Glomerular endothelial cell (primary cell): Measurements from ENCODE around the gene STX10. TPM values are rescaled to one million over a fixed set of nuclear protein-coding genes. Genes with fewer than 3 reads are reported as not detected.

Experiments used
- DNase-seq: peaks from one replicate; pipeline ENCODE4 v3.0.0-alpha.2; 2011; ENCODE audit warnings: low read depth, low spot score; ENCODE audit errors: extremely low read depth
- total RNA-seq: library from RNA; depleted of rRNA; stranded (reverse); fragments of >200 nt; gene quantifications from 2 replicates; pipeline ENCODE4 v1.2.3, GENCODE V29; 2015

STX10 gene
- total RNA-seq, 1 donor from 2014 or later, result 74.7 TPM

DNA sequence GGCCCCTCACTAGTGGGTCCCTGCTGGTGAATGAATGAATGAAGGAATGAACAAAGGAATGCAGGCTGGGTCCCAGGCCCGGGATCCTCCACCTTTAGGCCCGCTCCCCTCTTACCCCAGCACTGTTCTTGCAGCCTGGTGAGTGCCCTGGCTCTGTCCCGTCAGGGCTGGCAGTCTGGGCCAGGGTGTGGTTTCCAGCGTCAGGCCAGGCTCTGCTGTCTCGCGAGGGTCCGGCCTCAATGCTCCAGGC, 47.8 kb downstream of the STX10 start:
- DNase-seq, result no peak

- DNase-seq, result no peak
Measured at GRCh38 chr19:13101590-13102415, 48.4 kb downstream of the STX10 start.

GRCh38 chr19:13100841-13101589, 49.2 kb downstream of the STX10 start:
- DNase-seq, result no peak

- DNase-seq, result no peak
Measured at GRCh38 chr19:13100031-13100588, 50.1 kb downstream of the STX10 start.

DNA sequence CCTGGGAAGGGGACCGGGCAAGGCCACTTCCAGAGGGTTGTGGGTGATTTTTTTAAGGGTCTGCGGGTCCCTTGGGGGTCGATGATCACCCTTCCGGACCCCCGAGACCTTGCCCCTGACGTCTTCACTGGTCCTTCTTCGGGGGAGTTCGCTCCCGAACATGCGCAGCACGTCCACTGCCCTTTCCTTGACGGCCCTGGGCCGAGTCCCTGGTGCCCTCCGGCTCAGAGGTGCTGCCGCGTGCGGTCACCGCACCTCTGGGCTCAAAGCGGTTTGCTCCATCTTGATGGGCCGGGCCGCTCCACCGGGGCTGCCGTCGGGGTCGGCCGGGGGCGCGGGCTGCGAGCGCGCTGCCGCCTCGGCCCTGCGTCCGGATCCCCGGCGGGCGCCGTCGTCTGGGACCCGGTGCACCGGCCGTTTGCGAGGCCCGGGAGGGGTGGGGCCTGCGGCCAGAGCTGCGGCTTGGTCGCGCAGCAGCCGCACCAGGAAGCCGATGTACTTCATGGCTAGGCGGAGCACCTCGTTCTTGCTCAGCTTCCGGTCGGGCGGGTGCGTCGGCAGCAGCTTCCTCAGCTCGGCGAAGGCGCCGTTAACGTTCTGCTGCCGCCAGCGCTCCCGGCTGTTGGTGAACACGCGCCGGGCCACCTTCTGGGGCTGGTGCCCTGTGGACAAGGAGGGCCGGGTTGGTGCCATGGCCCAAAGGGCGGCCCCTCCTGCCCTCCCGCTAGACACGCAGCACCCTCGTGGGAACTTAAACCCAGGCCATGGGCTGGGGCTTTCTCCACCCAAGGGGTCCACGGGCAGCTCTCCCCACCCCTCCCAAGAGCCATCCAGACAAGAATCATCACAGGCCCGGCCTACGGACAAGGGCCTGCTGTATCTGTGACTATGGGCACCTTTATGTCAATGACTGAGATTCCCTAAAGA, 50.8 kb downstream of the STX10 start:
- no peak for DNase-seq

DNA sequence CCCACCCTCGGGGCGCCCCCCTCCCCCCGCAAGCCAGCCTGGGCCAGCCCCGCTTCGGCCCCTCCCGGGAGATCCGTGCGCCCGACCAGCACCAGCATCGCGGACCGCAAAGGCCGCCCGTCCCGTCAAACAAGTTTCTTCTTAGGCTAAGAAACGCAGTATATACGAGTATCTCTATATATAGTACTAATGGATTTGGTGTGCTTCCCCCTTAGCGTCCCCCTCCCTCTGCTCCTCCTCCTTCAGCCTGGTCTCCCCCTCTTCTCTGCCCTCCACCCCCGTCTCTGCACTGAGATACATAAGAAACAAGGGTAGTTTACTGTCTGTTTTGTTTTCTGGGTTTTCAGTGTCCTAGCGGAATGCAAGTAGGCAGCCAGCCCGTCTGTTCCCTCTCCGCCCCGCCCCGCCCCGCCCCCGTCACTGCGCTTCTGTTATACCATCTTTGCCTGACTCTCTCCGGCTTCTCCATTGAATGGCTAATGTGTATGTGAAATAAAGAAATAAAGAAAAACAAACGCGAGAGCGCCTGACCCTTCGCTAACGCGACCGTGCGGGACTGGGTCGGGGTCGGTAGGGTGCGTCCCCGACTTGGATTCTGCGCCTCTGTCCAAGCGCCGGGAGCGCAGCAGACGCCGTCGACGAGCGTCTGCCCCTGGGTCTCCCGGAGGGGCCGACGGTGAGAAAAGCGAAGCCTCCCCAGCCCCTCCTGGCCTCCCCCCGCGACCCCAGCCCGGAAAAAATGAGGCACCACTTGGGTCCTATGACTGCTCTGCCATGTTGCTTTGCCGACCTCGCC, 51.7 kb downstream of the STX10 start:
- DNase-seq, result no peak

GRCh38 chr19:13097463-13098258, 52.5 kb downstream of the STX10 start:
- no peak for DNase-seq

DNA sequence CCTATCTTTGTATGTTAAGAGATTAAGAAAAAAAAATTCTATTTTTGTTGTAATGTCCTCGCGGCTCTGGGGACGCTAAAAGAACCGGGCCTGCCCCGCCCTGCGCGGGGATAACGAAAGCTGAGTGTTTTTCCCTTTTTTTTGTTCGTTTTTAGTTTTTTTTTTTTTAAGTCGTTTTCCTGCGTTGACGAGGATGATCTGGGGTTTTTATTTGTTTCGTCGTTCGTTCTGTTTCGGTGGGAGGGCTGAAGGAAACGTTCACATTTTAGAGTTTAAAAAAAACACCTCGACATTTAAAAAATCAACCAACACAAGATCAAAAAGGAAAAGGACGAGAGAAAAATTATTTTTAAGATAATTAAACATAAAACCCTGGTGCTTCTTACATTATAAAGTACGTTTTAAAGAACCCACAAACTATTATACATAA, 53.1 kb downstream of the STX10 start:
- DNase-seq, result no peak

GRCh38 chr19:13095934-13096927, 53.9 kb downstream of the STX10 start:
- no peak for DNase-seq

GRCh38 chr19:13095393-13095784, 54.8 kb downstream of the STX10 start:
- DNase-seq, result no peak

DNA sequence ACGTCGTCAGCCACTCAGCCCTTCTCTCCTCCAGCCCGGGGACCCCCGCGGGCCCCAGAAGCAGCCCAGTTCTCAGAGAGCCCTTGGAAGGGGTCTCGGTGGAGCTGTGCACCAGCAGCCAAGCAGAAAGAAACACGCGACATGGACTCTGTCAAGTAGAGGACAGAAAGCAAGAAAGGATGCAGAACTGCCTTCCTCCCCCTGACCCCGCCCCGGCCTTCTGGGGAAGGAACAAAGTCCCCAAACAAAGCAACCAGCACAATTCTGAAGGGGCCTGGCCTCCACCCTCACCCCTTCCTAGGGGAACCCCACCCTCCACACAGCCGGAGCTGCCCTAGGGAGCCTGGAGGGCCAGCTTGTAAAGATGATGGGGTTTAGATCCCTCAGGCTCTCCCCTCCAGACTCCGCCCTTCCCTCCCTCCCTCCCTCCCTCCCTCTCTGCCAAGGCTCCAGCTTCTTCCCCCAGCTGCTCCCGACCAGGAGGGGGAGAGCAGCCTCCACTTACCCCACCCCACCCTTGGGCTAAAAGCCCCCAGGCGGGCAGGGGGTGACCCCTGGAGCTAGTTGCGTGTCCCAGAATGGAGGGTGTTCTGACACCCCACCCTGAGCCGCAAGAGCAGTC, 55.3 kb downstream of the STX10 start:
- no peak for DNase-seq

DNA sequence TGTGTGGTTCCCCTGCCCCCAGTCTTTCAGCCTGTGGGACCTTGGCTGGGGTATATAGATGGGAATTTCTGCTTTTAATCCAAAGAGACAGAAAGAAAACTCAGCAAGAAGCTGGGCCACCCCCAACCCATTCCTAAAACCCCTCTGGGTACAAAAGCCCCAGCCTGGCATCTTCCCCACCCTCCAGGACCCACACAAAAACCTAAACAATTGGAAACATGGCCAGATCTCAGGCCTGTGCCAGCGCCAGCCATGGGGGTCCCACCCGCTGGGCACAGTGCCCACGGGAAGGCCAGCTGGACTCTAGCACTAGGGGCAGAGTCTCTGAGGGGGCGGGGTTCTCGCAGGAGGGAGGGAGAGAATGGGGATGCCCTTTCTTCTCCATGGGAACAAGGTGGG, 56.1 kb downstream of the STX10 start:
- no peak for DNase-seq

Other genes starting within 250 kb of the STX10 start
- 0.64 TPM in 1 of 2 replicates, not detected in the other for gene SYCE2, start 231.1 kb downstream of the STX10 start, total RNA-seq
- 74.0 TPM in 2 replicates for gene FARSA, start 216.7 kb downstream of the STX10 start, total RNA-seq
- 1,355 and 1,382 TPM in 2 replicates for gene CALR, start 211.8 kb downstream of the STX10 start, total RNA-seq
- 86.7 and 105 TPM in 2 replicates for gene RAD23A, start 204.5 kb downstream of the STX10 start, total RNA-seq
- gene GADD45GIP1, start 193.2 kb downstream of the STX10 start, total RNA-seq, result 58.2 and 64.6 TPM in 2 replicates
- 0.05 TPM in 1 of 2 replicates, not detected in the other for gene DAND5, start 180.8 kb downstream of the STX10 start, total RNA-seq
- 4.9 and 5.0 TPM in 2 replicates for gene NFIX, start 154.9 kb downstream of the STX10 start, total RNA-seq
- gene LYL1, start 47.5 kb downstream of the STX10 start, total RNA-seq, result 92.6 and 105 TPM in 2 replicates
- 39.8 and 40.0 TPM in 2 replicates for gene TRMT1, start 33.6 kb downstream of the STX10 start, total RNA-seq
- 75.0 and 99.9 TPM in 2 replicates for gene NACC1, start 32.1 kb downstream of the STX10 start, total RNA-seq
- gene IER2, start within 50 bp of the STX10 start, total RNA-seq, result 87.8 and 135 TPM in 2 replicates